BE2C (cell line): ENCODE data around the gene CAPN12.

Experiments
- DNase-seq: peaks from one replicate; pipeline ENCODE4 v3.0.0-alpha.2; 2020
- H3K27me3 ChIP-seq: fragments of 250-450 bp; sonication (Bioruptor Pico); 2 replicates; pipeline ENCODE4 v1.5.1; 2020; ENCODE audit warnings: mild to moderate bottlenecking
- H3K36me3 ChIP-seq: fragments of 250-450 bp; sonication (Bioruptor Pico); 2 replicates; pipeline ENCODE4 v1.5.1; 2020; ENCODE audit warnings: mild to moderate bottlenecking
- H3K4me1 ChIP-seq: fragments of 250-450 bp; sonication (Bioruptor Pico); 2 replicates; pipeline ENCODE4 v1.5.1; 2020
- H3K4me3 ChIP-seq: 2 replicates; pipeline ENCODE4 v1.5.1; 2011; ENCODE audit warnings: low read depth, low read length
- H3K9me3 ChIP-seq: fragments of 250-450 bp; sonication (Bioruptor Pico); 2 replicates; pipeline ENCODE4 v1.5.1; 2020
- CTCF ChIP-seq: IDR thresholded peaks from 2 replicates; pipeline ENCODE4 v1.5.1; 2012; ENCODE audit warnings: mild to moderate bottlenecking, low read depth, low read length

Gene CAPN12

DNA sequence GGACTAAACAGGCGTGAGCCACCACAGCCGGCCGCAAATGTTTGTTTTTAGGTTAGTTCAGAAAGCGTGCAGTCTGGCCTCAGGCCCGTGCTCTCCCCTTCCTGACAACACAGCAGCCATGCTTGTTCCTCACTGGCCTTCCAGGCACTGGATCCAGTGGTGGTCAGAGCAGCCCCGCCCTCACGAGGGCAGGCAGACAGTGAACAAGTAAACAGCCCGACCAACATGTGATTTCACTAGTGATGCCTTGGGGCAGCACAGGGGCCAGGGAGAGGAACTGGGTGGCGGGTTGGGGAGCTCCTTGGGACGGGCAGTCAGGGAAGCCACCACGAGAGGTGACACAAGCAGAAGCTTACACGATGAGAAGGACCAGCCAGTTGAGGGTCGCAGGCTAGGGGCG, 40.8 kb downstream of the CAPN12 start:
- Histone ChIP-seq H3K4me1 (no peaks in the 10 kb centered on the region), H3K9me3 (no peaks in the 10 kb centered on the region), H3K36me3 (peaks cover 59% of the 10 kb centered on the region)

DNA sequence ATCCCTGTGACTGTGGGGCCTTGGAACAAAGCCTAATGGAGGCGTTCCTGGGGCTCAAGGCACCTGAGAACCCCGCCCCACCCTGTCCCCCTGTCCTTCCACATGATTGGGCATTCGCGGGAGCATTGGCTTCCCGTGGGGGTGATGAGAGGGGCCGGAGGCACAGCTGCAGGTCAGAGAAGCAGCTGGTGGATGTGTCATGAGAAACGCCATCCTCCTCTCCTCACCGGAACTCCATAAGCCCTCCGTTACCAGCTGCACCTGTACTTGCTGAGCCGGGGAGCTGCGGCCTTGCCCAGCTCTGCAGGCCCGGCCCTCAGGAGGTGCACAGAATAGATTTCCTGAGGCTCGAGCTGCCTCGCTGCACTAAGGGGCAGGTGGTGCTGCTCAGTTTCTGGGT, 42.0 kb downstream of the CAPN12 start:
- TF ChIP-seq CTCF: no peak
- Histone ChIP-seq H3K36me3 (peaks cover 53% of the 10 kb centered on the region), H3K4me1 (no peaks in the 10 kb centered on the region), H3K27me3 (no peaks in the 10 kb centered on the region), H3K4me3 (no peak overlapping the region), H3K9me3 (no peaks in the 10 kb centered on the region)
- DNase-seq: no peak

More for the DNA sequence above, 40.8 kb downstream of the CAPN12 start:
- no peak for DNase-seq
- no peak overlapping the region for H3K4me3 ChIP-seq
- no peaks in the 10 kb centered on the region for H3K27me3 ChIP-seq
- no peak for TF ChIP-seq CTCF

GRCh38 chr19:38701455-38702063, 42.7 kb downstream of the CAPN12 start:
- H3K4me1 ChIP-seq: no peaks in the 10 kb centered on the region
- H3K9me3 ChIP-seq: no peaks in the 10 kb centered on the region
- TF ChIP-seq CTCF: no peak
- no peak for DNase-seq
- no peak overlapping the region for H3K4me3 ChIP-seq
- peaks cover 47% of the 10 kb centered on the region for H3K36me3 ChIP-seq
- H3K27me3 ChIP-seq: no peaks in the 10 kb centered on the region

DNA sequence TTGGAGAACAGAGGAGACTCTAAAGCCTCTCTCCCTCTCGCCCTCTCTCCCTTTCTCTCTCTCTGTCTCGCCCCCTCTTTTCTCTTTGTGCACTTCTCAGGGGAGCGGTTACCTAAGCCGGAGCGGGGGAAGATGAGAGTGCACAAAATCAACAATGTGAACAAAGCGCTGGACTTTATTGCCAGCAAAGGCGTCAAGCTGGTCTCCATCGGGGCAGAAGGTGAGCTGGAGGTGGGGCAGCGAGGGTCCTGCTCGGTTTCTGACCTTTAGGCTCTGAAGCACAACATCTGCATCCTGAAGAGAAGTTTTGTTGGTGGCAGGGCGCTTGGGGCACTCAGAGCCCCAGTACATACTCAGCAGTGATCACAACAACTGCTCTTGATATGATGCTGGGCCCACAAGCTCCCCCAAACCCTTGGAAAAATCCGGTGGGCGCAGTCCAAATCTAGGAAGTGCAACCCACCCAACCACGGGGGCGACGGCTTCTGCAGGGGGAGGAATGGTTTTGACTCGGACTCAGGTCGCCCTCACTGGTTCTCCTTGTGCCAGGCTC, 43.3 kb downstream of the CAPN12 start:
- no peaks in the 10 kb centered on the region for H3K27me3 ChIP-seq
- H3K9me3 ChIP-seq: no peaks in the 10 kb centered on the region
- no peak overlapping the region for H3K4me3 ChIP-seq
- DNase-seq: no peak
- no peaks in the 10 kb centered on the region for H3K4me1 ChIP-seq
- TF ChIP-seq CTCF: no peak
- H3K36me3 ChIP-seq: peaks cover 43% of the 10 kb centered on the region

DNA sequence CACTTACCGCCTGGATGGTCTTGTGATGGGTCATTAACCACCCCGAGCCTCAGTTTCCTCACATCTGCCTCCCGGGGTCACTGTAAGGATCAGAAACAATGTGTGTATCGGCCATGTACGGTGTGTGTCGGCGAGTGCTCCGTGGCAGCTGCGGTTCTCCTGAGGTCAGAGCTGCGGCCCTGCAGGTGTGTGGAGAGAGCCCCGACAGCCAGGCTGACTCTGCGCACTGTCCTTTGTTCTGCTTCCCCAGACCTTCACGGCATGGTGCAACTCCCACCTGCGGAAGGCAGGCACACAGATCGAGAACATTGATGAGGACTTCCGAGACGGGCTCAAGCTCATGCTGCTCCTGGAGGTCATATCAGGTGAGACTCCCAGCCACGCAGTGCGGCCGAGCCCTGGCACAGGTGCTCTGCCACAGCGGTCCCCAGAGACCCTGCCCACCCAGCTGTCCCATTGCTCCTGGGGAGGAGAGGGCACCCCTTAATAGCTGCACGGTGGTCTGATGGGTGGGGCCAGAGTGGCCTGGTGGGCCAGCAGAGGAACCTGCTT, 43.8 kb downstream of the CAPN12 start:
- H3K4me1 ChIP-seq: no peaks in the 10 kb centered on the region; the same call in 1 of the 2 replicates
- no peak for DNase-seq
- no peaks in the 10 kb centered on the region for H3K27me3 ChIP-seq
- H3K36me3 ChIP-seq: peaks cover 38% of the 10 kb centered on the region
- no peak overlapping the region for H3K4me3 ChIP-seq
- no peaks in the 10 kb centered on the region for H3K9me3 ChIP-seq
- no peak for TF ChIP-seq CTCF

GRCh38 chr19:38699647-38700349, 44.5 kb downstream of the CAPN12 start:
- Histone ChIP-seq H3K4me1 (no peaks in the 10 kb centered on the region; the same call in 1 of the 2 replicates), H3K27me3 (no peaks in the 10 kb centered on the region), H3K4me3 (no peak overlapping the region), H3K9me3 (no peaks in the 10 kb centered on the region), H3K36me3 (peaks cover 37% of the 10 kb centered on the region)
- no peak for DNase-seq
- TF ChIP-seq CTCF: no peak
